K562 (cell line): Measurements from ENCODE around the gene DNAJB4. TPM values are rescaled to one million over a fixed set of nuclear protein-coding genes. Genes with fewer than 3 reads are reported as not detected.

ENCODE experiments used
- ATAC-seq: fragments of 200-7000 bp; cut with Tn5 transposase; 3 replicates; pipeline ENCODE4 v1.9.1; 2020; ENCODE audit warnings: moderate library complexity
- BruUV-seq: library from RNA; stranded (reverse); fragments of 400-500 nt; replicated peaks from 2 replicates; lab custom pipeline; 2021; lab: Mats Ljungman, UMichigan
- CTCF ChIA-PET: fragments of 300-600 bp; formaldehyde crosslinking; extraction: SDS; loops from one replicate; lab custom pipeline; 2021; ENCODE audit warnings: low intra/inter-chr PET ratio; lab: Yijun Ruan, JAX
- POLR2A ChIA-PET: fragments of 300-600, 350-650 bp; sonication (Branson Sonifier 250); formaldehyde crosslinking; extraction: SDS; loops from one replicate; lab custom pipeline; 2021; ENCODE audit warnings: antibody characterized with exemption, inconsistent platforms; lab: Yijun Ruan, JAX
- DNase-seq, 4 experiments: peaks; one replicate each; pipeline versions ENCODE4 v3.0.0 to v3.0.0-alpha.2; 2011 to 2018; ENCODE audit warnings: low spot score in 3 of 4, mixed read lengths in 3 of 4; ENCODE audit errors: extremely low read depth in 1 of 4
- FAIRE-seq: peaks from 2 replicates; lab custom pipeline; 2011; peaks lifted over from hg19 to GRCh38; lab: Jason Lieb, UNC
- H2AFZ ChIP-seq: 2 replicates; pipeline ENCODE4 v1.6.0; 2011; ENCODE audit warnings: low read depth, low read length, control low read depth, inconsistent platforms
- H3K27ac ChIP-seq: fragments of 200-600 bp; 3 replicates; pipeline ENCODE4 v1.8.0; 2011; ENCODE audit warnings: low read depth, mild to moderate bottlenecking, control low read depth, inconsistent platforms, low read length, moderate library complexity, mixed read lengths; ENCODE audit errors: extremely low read depth
- H3K27me3 ChIP-seq, 2 experiments: fragments of 300-600 bp in 1 of 2; 2 replicates in 1 of 2; 3 replicates in 1 of 2; pipeline versions ENCODE4 v1.6.0 to v1.8.0; 2011; ENCODE audit warnings: inconsistent platforms in 2 of 2, low read length in 2 of 2, mild to moderate bottlenecking in 1 of 2, mixed read lengths in 1 of 2, moderate library complexity in 1 of 2; ENCODE audit not compliant: control insufficient read depth in 2 of 2, insufficient read depth in 2 of 2
- H3K36me3 ChIP-seq: fragments of 300-600 bp; 3 replicates; pipeline ENCODE4 v1.8.0; 2011; ENCODE audit warnings: mild to moderate bottlenecking, low read length, inconsistent platforms; ENCODE audit not compliant: control insufficient read depth, insufficient read depth
- H3K4me1 ChIP-seq, 2 experiments: fragments of 200-600 bp in 1 of 2; replicated peaks in 1 of 2; 2 replicates in 1 of 2; 3 replicates in 1 of 2; pipeline versions ENCODE4 v1.5.1 to v1.8.0; 2011; ENCODE audit warnings: inconsistent platforms in 2 of 2, low read length in 2 of 2, mild to moderate bottlenecking in 1 of 2, mixed read lengths in 1 of 2, moderate library complexity in 1 of 2; ENCODE audit not compliant: control insufficient read depth in 2 of 2, insufficient read depth in 2 of 2
- H3K4me2 ChIP-seq: 2 replicates; pipeline ENCODE4 v1.6.1; 2011; ENCODE audit warnings: low read length, control low read depth, inconsistent platforms, mixed read lengths; ENCODE audit not compliant: insufficient read depth
- H3K4me3 ChIP-seq: fragments of 200-600 bp; sonication (generic), shearing (Covaris generic); 2 replicates; pipeline ENCODE4 v1.5.1; 2016; ENCODE audit warnings: control low read depth, inconsistent platforms
- H3K79me2 ChIP-seq: fragments of 200-600 bp; 3 replicates; pipeline ENCODE4 v1.8.0; 2011; ENCODE audit warnings: low read length, inconsistent platforms; ENCODE audit not compliant: control insufficient read depth, insufficient read depth
- H3K9ac ChIP-seq, 2 experiments: 2 replicates each; pipeline versions ENCODE4 v1.6.0 to v1.6.1; 2011; ENCODE audit warnings: low read depth in 2 of 2, low read length in 2 of 2, control low read depth in 1 of 2, inconsistent platforms in 1 of 2, mild to moderate bottlenecking in 1 of 2, mixed read lengths in 1 of 2; ENCODE audit not compliant: insufficient read depth in 1 of 2
- H3K9me1 ChIP-seq: one replicate; pipeline ENCODE4 v1.6.0; 2011; ENCODE audit warnings: inconsistent platforms, mild to moderate bottlenecking, low read length, moderate library complexity; ENCODE audit not compliant: control insufficient read depth, insufficient read depth
- H3K9me3 ChIP-seq: replicated peaks from 2 replicates; pipeline ENCODE4 v1.5.1; 2011; ENCODE audit warnings: low read depth, low read length, inconsistent platforms; ENCODE audit not compliant: control insufficient read depth, insufficient read depth
- H4K20me1 ChIP-seq: replicated peaks from 2 replicates; pipeline ENCODE4 v1.6.1; 2011; ENCODE audit warnings: low read length, inconsistent platforms, mixed read lengths; ENCODE audit not compliant: control insufficient read depth, insufficient read depth
- BCOR ChIP-seq: fragments of 450-650 bp; IDR thresholded peaks from 2 replicates; pipeline ENCODE4 v1.6.1; 2016
- SIRT6 ChIP-seq: IDR thresholded peaks from one replicate; pipeline ENCODE4 v1.6.1; 2012; ENCODE audit warnings: low read depth, mild to moderate bottlenecking, control low read depth, inconsistent platforms, low read length, moderate library complexity
- ZBTB7A ChIP-seq: IDR thresholded peaks from 2 replicates; pipeline ENCODE4 v1.6.1; 2011; ENCODE audit warnings: low read depth, mild to moderate bottlenecking, low read length, moderate library complexity, borderline replicate concordance; ENCODE audit not compliant: control insufficient read depth
- ZNF23 ChIP-seq: fragments of 250-450 bp; sonication (Bioruptor Pico); IDR thresholded peaks from 2 replicates; pipeline ENCODE4 v1.4.0; 2020; ENCODE audit warnings: mild to moderate bottlenecking
- WGBS: fragments of 100-300 bp; shearing (Covaris generic); methylation state at CpG from one replicate; pipeline ENCODE4 v1.1.6; 2016; ENCODE audit warnings: low coverage, mixed read lengths; ENCODE audit not compliant: insufficient coverage; ENCODE audit errors: missing lambda C conversion rate; 5-methylcytosine and 5-hydroxymethylcytosine counted together
- in situ Hi-C: fragments of 300-500 bp; cut with MboI; formaldehyde crosslinking; loops from 4 replicates; pipeline ENCODE4 v1.15.0; 2018; ENCODE audit warnings: inconsistent platforms, mixed read lengths
- intact Hi-C: fragments of 100-400 bp; cut with micrococcal nuclease; formaldehyde crosslinking; loops from 2 replicates; pipeline ENCODE4 v1.14.2; 2022
- polyA plus RNA-seq, 8 experiments: library from polyadenylated mRNA; depleted of rRNA in 4 of 8; stranded (reverse) in 5 of 8; unstranded in 3 of 8; fragments of >200 nt; fragmentation: Nextera tagmentation in 2 of 8; fragmentation: Illumina TruSeq in 1 of 8; extraction: Ambion mirVana in 2 of 8; extraction: Trizol in 1 of 8; gene quantifications; 2 replicates each; pipeline versions ENCODE4 v1.2.1 to v1.2.3, GENCODE V29; 2011 to 2014; ENCODE audit warnings: inconsistent platforms in 1 of 8, missing spikeins in 1 of 8
- total RNA-seq, 7 experiments: library from RNA; depleted of rRNA in 6 of 7; stranded (reverse); fragments of >200 nt in 6 of 7; fragmentation: Illumina TruSeq in 2 of 7; extraction: Trizol in 2 of 7; gene quantifications; 2 replicates each; pipeline versions ENCODE4 v1.2.1 to v1.2.3, GENCODE V29; 2011 to 2021; ENCODE audit warnings: low replicate concordance in 1 of 7
- TF ChIP-seq, protein P1 (sequence below): fragments of 450-650 bp; IDR thresholded peaks from 2 replicates; pipeline ENCODE4 v1.6.1; 2016
- TF ChIP-seq, protein P2 (sequence below): fragments of 450-650 bp; conservative IDR thresholded peaks from 2 replicates; pipeline ENCODE4 v1.6.1; 2016; ENCODE audit warnings: missing genetic modification characterization, low read depth, mild to moderate bottlenecking, missing compliant biosample characterization, moderate library complexity

DNAJB4 gene
- total and polyA plus RNA-seq, 9 of the 15 experiments (the other 6 are each of a cell fraction or from before 2014, with no cell fraction given): 8.5 to 27.7 (median 19.8) TPM

DNA sequence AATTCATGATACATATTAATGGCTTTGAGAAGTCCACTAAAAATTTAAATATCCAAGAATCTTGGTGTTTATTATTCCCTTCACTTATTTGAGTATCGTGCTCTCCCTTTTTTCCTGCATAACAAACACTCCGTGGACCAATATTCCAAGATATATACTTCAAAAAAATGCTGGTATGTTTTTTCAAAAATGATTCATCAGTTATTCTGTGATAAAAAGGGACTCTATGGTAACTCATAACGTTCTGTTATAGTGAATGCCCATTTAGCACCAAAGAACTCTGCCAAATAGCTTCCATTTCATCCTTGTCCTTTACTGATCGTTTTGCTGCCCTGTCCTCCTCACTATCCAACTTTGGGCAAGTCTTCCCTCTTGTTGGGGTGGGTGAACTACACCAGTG, 53.9 kb downstream of the DNAJB4 start:
- FAIRE-seq (no peak), ATAC-seq (no peak), DNase-seq (no peak)
- no peak overlapping the region for H2AFZ ChIP-seq
- H3K36me3 ChIP-seq: no peaks in the 10 kb centered on the region
- H3K9ac ChIP-seq: no peak overlapping the region
- BruUV-seq: no TSS peak
- no peaks in the 10 kb centered on the region for H4K20me1 ChIP-seq
- POLR2A ChIA-PET: interaction anchor here (0.7 to 0.9 kb wide), 2 partner anchors 54 to 83 kb away, joined by 3 to 10 read pairs; partner anchors contain the start of gene DNAJB4
- TF ChIP-seq BCOR (no peak), SIRT6 (no peak), ZNF23 (CRISPR knock-in tag) (no peak), ZBTB7A (no peak)
- TF ChIP-seq, protein P1, sequence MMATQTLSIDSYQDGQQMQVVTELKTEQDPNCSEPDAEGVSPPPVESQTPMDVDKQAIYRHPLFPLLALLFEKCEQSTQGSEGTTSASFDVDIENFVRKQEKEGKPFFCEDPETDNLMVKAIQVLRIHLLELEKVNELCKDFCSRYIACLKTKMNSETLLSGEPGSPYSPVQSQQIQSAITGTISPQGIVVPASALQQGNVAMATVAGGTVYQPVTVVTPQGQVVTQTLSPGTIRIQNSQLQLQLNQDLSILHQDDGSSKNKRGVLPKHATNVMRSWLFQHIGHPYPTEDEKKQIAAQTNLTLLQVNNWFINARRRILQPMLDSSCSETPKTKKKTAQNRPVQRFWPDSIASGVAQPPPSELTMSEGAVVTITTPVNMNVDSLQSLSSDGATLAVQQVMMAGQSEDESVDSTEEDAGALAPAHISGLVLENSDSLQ: no peak
- TF ChIP-seq, protein P2, sequence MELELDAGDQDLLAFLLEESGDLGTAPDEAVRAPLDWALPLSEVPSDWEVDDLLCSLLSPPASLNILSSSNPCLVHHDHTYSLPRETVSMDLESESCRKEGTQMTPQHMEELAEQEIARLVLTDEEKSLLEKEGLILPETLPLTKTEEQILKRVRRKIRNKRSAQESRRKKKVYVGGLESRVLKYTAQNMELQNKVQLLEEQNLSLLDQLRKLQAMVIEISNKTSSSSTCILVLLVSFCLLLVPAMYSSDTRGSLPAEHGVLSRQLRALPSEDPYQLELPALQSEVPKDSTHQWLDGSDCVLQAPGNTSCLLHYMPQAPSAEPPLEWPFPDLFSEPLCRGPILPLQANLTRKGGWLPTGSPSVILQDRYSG: no peak
- no peaks in the 10 kb centered on the region for H3K9me1 ChIP-seq
- 3% methylated on average over 4 of the region's 4 CpGs for WGBS
- H3K27me3 ChIP-seq: no peaks in the 10 kb centered on the region
- H3K4me3 ChIP-seq: no peak overlapping the region
- in situ Hi-C loops: no loop called here
- no peaks in the 10 kb centered on the region for H3K79me2 ChIP-seq
- no peak overlapping the region for H3K27ac ChIP-seq
- peaks cover 0 to 6% of the 10 kb centered on the region in 2 experiments; a peak in 2 of 5 replicates for H3K4me1 ChIP-seq
- H3K9me3 ChIP-seq: no peaks in the 10 kb centered on the region
- intact Hi-C loops: loop anchor here (10.0 kb wide), 1 partner anchor 84 kb away; the partner anchor contains the start of gene FUBP1
- H3K4me2 ChIP-seq: no peak overlapping the region
- CTCF ChIA-PET: no interaction called here
